ENCODE data around the gene C1orf174. TPM values are rescaled to one million over a fixed set of nuclear protein-coding genes. Genes with fewer than 3 reads are reported as not detected.
A peak's percentile ranks its signal among the peaks of the same experiment; 100 is the strongest.

Gene C1orf174
- total and polyA plus RNA-seq, 4 donors: 10.8 to 19.3 (median 17.6) TPM

DNA sequence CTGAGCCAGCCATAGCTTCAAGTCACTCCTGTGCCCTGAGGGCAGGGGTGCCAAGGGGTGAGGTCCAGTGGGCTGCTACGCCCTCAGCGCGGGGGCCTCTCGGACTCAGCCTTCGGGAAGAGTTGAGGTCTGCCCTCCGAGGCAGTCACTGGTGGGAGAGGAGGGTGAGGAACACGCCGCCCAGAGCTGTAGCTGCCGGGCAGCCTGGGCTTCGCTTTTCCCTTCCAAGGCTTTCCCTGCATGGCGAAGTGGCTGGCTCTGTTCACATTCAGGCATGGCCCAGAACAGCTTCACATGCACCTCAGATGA, 43.0 kb upstream of the C1orf174 start:
- no peak overlapping the region for H3K4me3 ChIP-seq
- WGBS, 2 donors: 71 to 89% methylated on average over 11 of the region's 11 CpGs
- no peak for ATAC-seq (ENCODE audit: insufficient read depth, low FRiP score)
- no peak for TF ChIP-seq CTCF (IDR thresholded peaks at IDR 0.05; ENCODE audit: control extremely low read depth, extremely low read depth)
- H3K4me1 ChIP-seq (ENCODE audit: control insufficient read depth in 5 of 5, insufficient read depth in 5 of 5, low read length in 5 of 5): peaks cover 0 to 14% (median 0%) of the 10 kb centered on the region in 5 donors
- no peak for DNase-seq
- peaks cover 0 to 4% (median 0%) of the 10 kb centered on the region in 4 donors for H3K9me3 ChIP-seq (ENCODE audit: control insufficient read depth in 4 of 4, insufficient read depth in 3 of 4, low read length in 3 of 4)
- no peak overlapping the region for H3K27ac ChIP-seq (ENCODE audit: low read depth in 1 of 2, low read length in 1 of 2)
- peaks cover 0 to 16% (median 3%) of the 10 kb centered on the region in 3 donors for H3K27me3 ChIP-seq (ENCODE audit: control insufficient read depth in 3 of 3, insufficient read depth in 3 of 3, low read length in 2 of 3)
- no peaks in the 10 kb centered on the region for H3K36me3 ChIP-seq (ENCODE audit: control insufficient read depth in 4 of 4, insufficient read depth in 4 of 4, low read length in 4 of 4)
- H3K9ac ChIP-seq (ENCODE audit: insufficient read depth in 1 of 2, low read length in 2 of 2): no peak overlapping the region

DNA sequence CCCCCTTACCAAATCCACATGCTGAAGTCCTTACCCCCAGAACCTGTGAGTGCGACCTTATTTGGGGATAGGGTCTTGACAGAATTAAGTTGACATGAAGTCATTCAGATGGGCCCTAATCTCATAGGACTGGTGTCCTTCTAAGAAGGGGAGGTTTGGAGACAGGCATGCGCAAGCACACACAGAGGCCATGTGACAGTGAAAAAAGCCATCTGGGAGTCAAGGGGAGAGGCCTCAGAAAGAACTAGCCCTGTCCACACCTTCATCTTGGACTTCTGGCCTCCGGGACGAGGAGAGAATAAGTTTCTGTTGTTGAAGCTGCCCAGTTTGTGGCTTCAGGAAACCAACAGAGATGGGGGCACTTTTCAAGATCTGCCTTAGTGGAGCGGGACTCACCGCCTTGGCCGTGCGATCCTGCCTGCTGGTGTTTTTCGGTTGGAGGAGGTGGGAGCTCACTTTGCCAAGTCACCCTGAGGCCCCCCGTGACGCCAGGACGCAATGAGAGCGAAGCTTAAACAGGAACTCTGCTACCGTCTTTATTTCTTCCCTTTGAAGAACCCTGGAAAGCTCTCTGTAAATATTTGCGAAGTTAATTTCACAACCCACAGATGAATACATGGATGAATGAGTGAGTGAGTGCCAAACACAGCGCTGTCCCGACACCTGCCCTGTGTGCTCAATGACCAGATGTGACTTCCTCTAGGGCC, 42.5 kb upstream of the C1orf174 start:
- peaks cover 0 to 16% (median 3%) of the 10 kb centered on the region in 3 donors for H3K27me3 ChIP-seq (ENCODE audit: control insufficient read depth in 3 of 3, insufficient read depth in 3 of 3, low read length in 2 of 3)
- H3K9ac ChIP-seq (ENCODE audit: insufficient read depth in 1 of 2, low read length in 2 of 2): no peak overlapping the region
- no peaks in the 10 kb centered on the region for H3K36me3 ChIP-seq (ENCODE audit: control insufficient read depth in 4 of 4, insufficient read depth in 4 of 4, low read length in 4 of 4)
- no peak overlapping the region for H3K4me3 ChIP-seq
- DNase-seq: peak in 2 of 3 donors; percentile 33 to 36
- H3K4me1 ChIP-seq (ENCODE audit: control insufficient read depth in 5 of 5, insufficient read depth in 5 of 5, low read length in 5 of 5): peaks cover 0 to 14% (median 0%) of the 10 kb centered on the region in 5 donors
- peaks cover 0 to 4% (median 0%) of the 10 kb centered on the region in 4 donors for H3K9me3 ChIP-seq (ENCODE audit: control insufficient read depth in 4 of 4, insufficient read depth in 3 of 4, low read length in 3 of 4)
- H3K27ac ChIP-seq (ENCODE audit: low read depth in 1 of 2, low read length in 1 of 2): no peak overlapping the region
- ATAC-seq (ENCODE audit: insufficient read depth, low FRiP score): no peak
- TF ChIP-seq CTCF (IDR thresholded peaks at IDR 0.05; ENCODE audit: control extremely low read depth, extremely low read depth): no peak
- 51 to 67% methylated on average over 17 of the region's 17 CpGs for WGBS, 2 donors

- no peak overlapping the region for H3K4me3 ChIP-seq
- H3K9me3 ChIP-seq (ENCODE audit: control insufficient read depth in 4 of 4, insufficient read depth in 3 of 4, low read length in 3 of 4): peaks cover 0 to 4% (median 0%) of the 10 kb centered on the region in 4 donors
- 57 to 80% methylated on average over 12 of the region's 12 CpGs for WGBS, 2 donors
- peaks cover 0 to 14% (median 0%) of the 10 kb centered on the region in 5 donors for H3K4me1 ChIP-seq (ENCODE audit: control insufficient read depth in 5 of 5, insufficient read depth in 5 of 5, low read length in 5 of 5)
- peaks cover 0 to 16% (median 3%) of the 10 kb centered on the region in 3 donors for H3K27me3 ChIP-seq (ENCODE audit: control insufficient read depth in 3 of 3, insufficient read depth in 3 of 3, low read length in 2 of 3)
- no peak for ATAC-seq (ENCODE audit: insufficient read depth, low FRiP score)
- H3K27ac ChIP-seq (ENCODE audit: low read depth in 1 of 2, low read length in 1 of 2): no peak overlapping the region
- no peak overlapping the region for H3K9ac ChIP-seq (ENCODE audit: insufficient read depth in 1 of 2, low read length in 2 of 2)
- H3K36me3 ChIP-seq (ENCODE audit: control insufficient read depth in 4 of 4, insufficient read depth in 4 of 4, low read length in 4 of 4): no peaks in the 10 kb centered on the region
- peak in 2 of 3 donors; percentile 48 to 55 for DNase-seq
- TF ChIP-seq CTCF (IDR thresholded peaks at IDR 0.05; ENCODE audit: control extremely low read depth, extremely low read depth): no peak
These were observed 40.8 kb upstream of the C1orf174 start for GRCh38 chr1:3940754-3941345.
